HUDEP-2 (cell line): ENCODE measurements around the gene FOXP4.

Source experiments
- DNase-seq, 76 experiments: peaks; one replicate each; lab custom pipeline; 2025; ENCODE audit not compliant: unreplicated experiment in 76 of 76; lab: John Stamatoyannopoulos, UW

The FOXP4 gene

GRCh38 chr6:41622206-41622988 lies 76.2 kb downstream of the FOXP4 start:
- DNase-seq: no peak

- no peak for DNase-seq
Measured at GRCh38 chr6:41623330-41623729, 77.1 kb downstream of the FOXP4 start.

- DNase-seq: no peak
Measured at GRCh38 chr6:41624621-41625380, 78.6 kb downstream of the FOXP4 start.

- DNase-seq: peak in 67 of 76 experiments; percentile 9 to 74 (median 50)
Measured at GRCh38 chr6:41625442-41625841, 79.3 kb downstream of the FOXP4 start.

- no peak for DNase-seq
Measured at GRCh38 chr6:41626022-41626421, 79.8 kb downstream of the FOXP4 start.

- no peak for DNase-seq
Measured at GRCh38 chr6:41626917-41627316, 80.7 kb downstream of the FOXP4 start.

- DNase-seq: no peak
Measured at GRCh38 chr6:41629128-41629527, 82.9 kb downstream of the FOXP4 start.

GRCh38 chr6:41630069-41630468 lies 83.9 kb downstream of the FOXP4 start:
- DNase-seq: no peak

GRCh38 chr6:41630946-41631345 lies 84.8 kb downstream of the FOXP4 start:
- DNase-seq: no peak

GRCh38 chr6:41633056-41633634 lies 87.0 kb downstream of the FOXP4 start:
- no peak for DNase-seq

- DNase-seq: no peak
Measured at GRCh38 chr6:41634657-41635056, 88.5 kb downstream of the FOXP4 start.

GRCh38 chr6:41635365-41635764 lies 89.2 kb downstream of the FOXP4 start:
- no peak for DNase-seq

GRCh38 chr6:41636833-41637193 lies 90.6 kb downstream of the FOXP4 start:
- no peak for DNase-seq

GRCh38 chr6:41637194-41638001 lies 91.2 kb downstream of the FOXP4 start:
- no peak for DNase-seq

GRCh38 chr6:41638002-41638934 lies 92.1 kb downstream of the FOXP4 start, which contains the start of gene MDFI:
MDFI (plus strand) TSS chr6:41638468; CDS start chr6:41638750, 282 bp downstream.
- no peak for DNase-seq

- DNase-seq: no peak
Measured at GRCh38 chr6:41638935-41639808, 93.0 kb downstream of the FOXP4 start.

GRCh38 chr6:41639809-41640371 lies 93.7 kb downstream of the FOXP4 start:
- DNase-seq: no peak

- no peak for DNase-seq
Measured at GRCh38 chr6:41640426-41640825, 94.2 kb downstream of the FOXP4 start.
